ENCODE results near the gene PPM1H. TPM values are rescaled to one million over a fixed set of nuclear protein-coding genes. Genes with fewer than 3 reads are reported as not detected.

Gene PPM1H
- total and polyA plus RNA-seq, 2 donors (not counting 1 experiment from before 2014, with no cell fraction given): 0.01 TPM; not detected in 1

DNA sequence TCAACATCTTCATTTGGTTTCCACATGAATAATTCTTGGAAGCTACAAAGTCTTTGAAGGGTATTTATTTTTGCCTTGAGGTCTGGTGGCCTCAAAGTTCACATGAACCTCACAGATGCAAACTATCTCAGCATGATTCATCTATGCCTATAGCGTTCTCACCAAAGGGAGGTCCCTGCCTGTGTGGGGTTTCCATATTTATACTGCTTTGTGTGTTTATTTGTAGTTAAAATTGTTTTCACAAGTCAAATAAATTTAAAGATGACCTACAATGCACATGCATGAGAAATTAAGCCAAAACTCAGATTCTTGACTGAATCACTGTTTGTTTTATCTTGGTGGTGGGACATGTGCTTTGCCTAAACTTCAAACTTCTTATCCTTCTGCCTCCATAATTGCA lies 176.7 kb downstream of the PPM1H start:
- no peak overlapping the region for H3K9ac ChIP-seq (ENCODE audit: low read length)
- no peaks in the 10 kb centered on the region for H3K9me3 ChIP-seq (ENCODE audit: control extremely low read depth in 1 of 3, control insufficient read depth in 2 of 3, insufficient read depth in 1 of 3, low read length in 2 of 3)
- no peak overlapping the region for H3K4me3 Mint-ChIP-seq
- DNase-seq (no peak), ATAC-seq (ENCODE audit: low read depth) (no peak)
- H3K9me3 Mint-ChIP-seq (ENCODE audit: insufficient read depth): no peaks in the 10 kb centered on the region
- H3K27ac ChIP-seq (ENCODE audit: low read length in 2 of 2): no peak overlapping the region
- H3K36me3 ChIP-seq (replicated peaks in 1 of 2; ENCODE audit: control extremely low read depth in 1 of 2, control insufficient read depth in 1 of 2, extremely low read depth in 1 of 2, insufficient read depth in 2 of 2, low read length in 1 of 2): no peaks in the 10 kb centered on the region
- H3K27ac Mint-ChIP-seq: no peak overlapping the region
- TF ChIP-seq EZH2 (IDR thresholded peaks at IDR 0.05; ENCODE audit: borderline replicate concordance, insufficient read depth, low read depth, low read length, poor library complexity, severe bottlenecking): no peak
- TF ChIP-seq, protein P1, sequence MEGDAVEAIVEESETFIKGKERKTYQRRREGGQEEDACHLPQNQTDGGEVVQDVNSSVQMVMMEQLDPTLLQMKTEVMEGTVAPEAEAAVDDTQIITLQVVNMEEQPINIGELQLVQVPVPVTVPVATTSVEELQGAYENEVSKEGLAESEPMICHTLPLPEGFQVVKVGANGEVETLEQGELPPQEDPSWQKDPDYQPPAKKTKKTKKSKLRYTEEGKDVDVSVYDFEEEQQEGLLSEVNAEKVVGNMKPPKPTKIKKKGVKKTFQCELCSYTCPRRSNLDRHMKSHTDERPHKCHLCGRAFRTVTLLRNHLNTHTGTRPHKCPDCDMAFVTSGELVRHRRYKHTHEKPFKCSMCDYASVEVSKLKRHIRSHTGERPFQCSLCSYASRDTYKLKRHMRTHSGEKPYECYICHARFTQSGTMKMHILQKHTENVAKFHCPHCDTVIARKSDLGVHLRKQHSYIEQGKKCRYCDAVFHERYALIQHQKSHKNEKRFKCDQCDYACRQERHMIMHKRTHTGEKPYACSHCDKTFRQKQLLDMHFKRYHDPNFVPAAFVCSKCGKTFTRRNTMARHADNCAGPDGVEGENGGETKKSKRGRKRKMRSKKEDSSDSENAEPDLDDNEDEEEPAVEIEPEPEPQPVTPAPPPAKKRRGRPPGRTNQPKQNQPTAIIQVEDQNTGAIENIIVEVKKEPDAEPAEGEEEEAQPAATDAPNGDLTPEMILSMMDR (IDR thresholded peaks at IDR 0.05): no peak
- WGBS (ENCODE audit: insufficient coverage): no CpG with 5 or more reads among the region's 1 CpG
- ChIA-PET POLR2A (no interaction called here), CTCF (no interaction called here)
- intact Hi-C loops (cut with micrococcal nuclease): no loop called here
- H2AFZ ChIP-seq (ENCODE audit: insufficient read depth, low read depth, low read length, poor library complexity, severe bottlenecking): no peak overlapping the region
- H3K27me3 ChIP-seq (replicated peaks in 1 of 4; ENCODE audit: control extremely low read depth in 1 of 4, control insufficient read depth in 3 of 4, insufficient read depth in 4 of 4, low read length in 3 of 4): no peaks in the 10 kb centered on the region
- H3K27me3 Mint-ChIP-seq: peaks cover 26% of the 10 kb centered on the region
- H3K4me3 ChIP-seq (ENCODE audit: control extremely low read depth in 1 of 5, extremely low read depth in 1 of 5, insufficient read depth in 1 of 5, low read depth in 2 of 5, low read length in 4 of 5): no peak overlapping the region
- no peak overlapping the region for H3K4me2 ChIP-seq (replicated peaks; ENCODE audit: low read depth, low read length, poor library complexity, severe bottlenecking)
- no peaks in the 10 kb centered on the region for H3K4me1 ChIP-seq (ENCODE audit: control insufficient read depth in 2 of 2, insufficient read depth in 2 of 2, low read length in 2 of 2)
- H3K79me2 ChIP-seq (ENCODE audit: control insufficient read depth, insufficient read depth, low read length): no peaks in the 10 kb centered on the region
- H3K4me1 Mint-ChIP-seq: no peaks in the 10 kb centered on the region
- no peaks in the 10 kb centered on the region for H4K20me1 ChIP-seq (ENCODE audit: control insufficient read depth, insufficient read depth, low read length, poor library complexity, severe bottlenecking)

- POLR2A ChIA-PET: no interaction called here
- Mint-ChIP-seq H3K27me3 (peaks cover 30% of the 10 kb centered on the region), H3K9me3 (ENCODE audit: insufficient read depth) (no peaks in the 10 kb centered on the region), H3K4me3 (no peak overlapping the region), H3K4me1 (no peaks in the 10 kb centered on the region), H3K27ac (no peak overlapping the region)
- no peak overlapping the region for H3K27ac ChIP-seq (ENCODE audit: low read length in 2 of 2)
- TF ChIP-seq, protein P1 (IDR thresholded peaks at IDR 0.05): no peak
- no peak for TF ChIP-seq EZH2 (IDR thresholded peaks at IDR 0.05; ENCODE audit: borderline replicate concordance, insufficient read depth, low read depth, low read length, poor library complexity, severe bottlenecking)
- H3K9ac ChIP-seq (ENCODE audit: low read length): no peak overlapping the region
- H3K9me3 ChIP-seq (ENCODE audit: control extremely low read depth in 1 of 3, control insufficient read depth in 2 of 3, insufficient read depth in 1 of 3, low read length in 2 of 3): no peaks in the 10 kb centered on the region
- H3K4me3 ChIP-seq (ENCODE audit: control extremely low read depth in 1 of 5, extremely low read depth in 1 of 5, insufficient read depth in 1 of 5, low read depth in 2 of 5, low read length in 4 of 5): no peak overlapping the region
- no peak overlapping the region for H3K4me2 ChIP-seq (replicated peaks; ENCODE audit: low read depth, low read length, poor library complexity, severe bottlenecking)
- no peak overlapping the region for H2AFZ ChIP-seq (ENCODE audit: insufficient read depth, low read depth, low read length, poor library complexity, severe bottlenecking)
- CTCF ChIA-PET: no interaction called here
- ATAC-seq (ENCODE audit: low read depth): no peak
- no peaks in the 10 kb centered on the region for H3K27me3 ChIP-seq (replicated peaks in 1 of 4; ENCODE audit: control extremely low read depth in 1 of 4, control insufficient read depth in 3 of 4, insufficient read depth in 4 of 4, low read length in 3 of 4)
- H3K4me1 ChIP-seq (ENCODE audit: control insufficient read depth in 2 of 2, insufficient read depth in 2 of 2, low read length in 2 of 2): no peaks in the 10 kb centered on the region
- no CpG with 5 or more reads among the region's 2 CpGs for WGBS (ENCODE audit: insufficient coverage)
- no peaks in the 10 kb centered on the region for H3K36me3 ChIP-seq (replicated peaks in 1 of 2; ENCODE audit: control extremely low read depth in 1 of 2, control insufficient read depth in 1 of 2, extremely low read depth in 1 of 2, insufficient read depth in 2 of 2, low read length in 1 of 2)
- no peaks in the 10 kb centered on the region for H3K79me2 ChIP-seq (ENCODE audit: control insufficient read depth, insufficient read depth, low read length)
- H4K20me1 ChIP-seq (ENCODE audit: control insufficient read depth, insufficient read depth, low read length, poor library complexity, severe bottlenecking): no peaks in the 10 kb centered on the region
- no peak for DNase-seq
- intact Hi-C loops (cut with micrococcal nuclease): no loop called here
Observed at GRCh38 chr12:62757048-62757447, 177.9 kb downstream of the PPM1H start.

Data from B cell (primary cell).